Osteoblast (primary cell): ENCODE measurements around the gene KCNS1. TPM values are rescaled to one million over a fixed set of nuclear protein-coding genes. Genes with fewer than 3 reads are reported as not detected.

Experiments
- DNase-seq: peaks from one replicate; pipeline ENCODE4 v3.0.0; 2011; ENCODE audit warnings: low spot score, mixed read lengths; ENCODE audit not compliant: insufficient read length; ENCODE audit errors: missing footprints
- H2AFZ ChIP-seq: 2 replicates; pipeline ENCODE4 v1.6.0; 2011; ENCODE audit warnings: mild to moderate bottlenecking, low read length
- H3K27ac ChIP-seq: 2 replicates; pipeline ENCODE4 v1.5.1; 2011; ENCODE audit warnings: mild to moderate bottlenecking, low read depth, low read length, moderate library complexity
- H3K27me3 ChIP-seq: 2 replicates; pipeline ENCODE4 v1.6.0; 2012; ENCODE audit warnings: mild to moderate bottlenecking, control low read depth, inconsistent platforms, low read length, moderate library complexity; ENCODE audit not compliant: insufficient read depth
- H3K36me3 ChIP-seq: 2 replicates; pipeline ENCODE4 v1.5.1; 2011; ENCODE audit warnings: mild to moderate bottlenecking, low read length, control low read depth, moderate library complexity; ENCODE audit not compliant: insufficient read depth
- H3K4me1 ChIP-seq: 2 replicates; pipeline ENCODE4 v1.5.1; 2011; ENCODE audit warnings: mild to moderate bottlenecking, low read length, control low read depth, moderate library complexity; ENCODE audit not compliant: insufficient read depth
- H3K4me2 ChIP-seq: 2 replicates; pipeline ENCODE4 v1.6.0; 2011; ENCODE audit warnings: mild to moderate bottlenecking, low read length; ENCODE audit not compliant: insufficient read depth
- H3K4me3 ChIP-seq: fragments of 200-600 bp; sonication (generic); 3 replicates; pipeline ENCODE4 v1.5.1; 2012; ENCODE audit warnings: mild to moderate bottlenecking, low read length, inconsistent platforms; ENCODE audit not compliant: insufficient read depth
- H3K79me2 ChIP-seq: 2 replicates; pipeline ENCODE4 v1.6.0; 2012; ENCODE audit warnings: mild to moderate bottlenecking, low read length, control low read depth, inconsistent platforms; ENCODE audit not compliant: insufficient read depth
- H3K9me3 ChIP-seq: 2 replicates; pipeline ENCODE4 v1.5.1; 2011; ENCODE audit warnings: low read depth, low read length, control low read depth
- H4K20me1 ChIP-seq: 2 replicates; pipeline ENCODE4 v1.6.0; 2012; ENCODE audit warnings: mild to moderate bottlenecking, low read length, control low read depth; ENCODE audit not compliant: insufficient read depth
- total RNA-seq: library from RNA; depleted of rRNA; stranded (reverse); fragments of >200 nt; gene quantifications from 2 replicates; pipeline ENCODE4 v1.2.3, GENCODE V29; 2012
- TF ChIP-seq, protein P1 (sequence below): IDR thresholded peaks from 2 replicates; pipeline ENCODE4 v1.5.1; 2011; ENCODE audit warnings: mild to moderate bottlenecking, low read depth, low read length, moderate library complexity; ENCODE audit errors: extremely low read depth

The KCNS1 gene
- total RNA-seq, 1 donor, result 1.1 TPM

DNA sequence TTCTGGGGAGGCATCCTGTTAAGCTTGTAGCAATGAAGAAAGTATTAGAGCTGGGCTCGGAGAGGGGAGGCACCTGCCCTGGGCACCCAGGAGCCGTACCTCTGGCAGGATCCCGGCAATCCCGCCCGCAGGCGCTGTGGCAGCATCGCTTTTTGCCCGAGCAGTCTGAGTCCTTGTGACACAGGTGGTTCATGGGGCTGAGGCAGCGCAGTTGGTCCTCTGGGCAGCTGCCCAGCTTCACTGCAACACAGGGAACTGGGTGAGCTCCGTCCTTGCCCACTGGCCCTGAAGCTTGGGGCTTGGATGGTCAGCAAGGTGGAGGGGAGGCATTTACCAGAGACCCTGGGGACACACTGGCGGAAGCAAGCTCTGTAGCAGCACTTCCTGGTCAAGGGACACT lies 9.4 kb upstream of the KCNS1 start:
- H3K4me2 ChIP-seq, result no peak overlapping the region
- no peaks in the 10 kb centered on the region for H3K9me3 ChIP-seq
- H3K27ac ChIP-seq, result no peak overlapping the region
- H3K4me1 ChIP-seq, result peaks cover 1% of the 10 kb centered on the region
- DNase-seq, result no peak
- no peaks in the 10 kb centered on the region for H3K36me3 ChIP-seq
- H4K20me1 ChIP-seq, result no peaks in the 10 kb centered on the region
- TF ChIP-seq, protein P1, sequence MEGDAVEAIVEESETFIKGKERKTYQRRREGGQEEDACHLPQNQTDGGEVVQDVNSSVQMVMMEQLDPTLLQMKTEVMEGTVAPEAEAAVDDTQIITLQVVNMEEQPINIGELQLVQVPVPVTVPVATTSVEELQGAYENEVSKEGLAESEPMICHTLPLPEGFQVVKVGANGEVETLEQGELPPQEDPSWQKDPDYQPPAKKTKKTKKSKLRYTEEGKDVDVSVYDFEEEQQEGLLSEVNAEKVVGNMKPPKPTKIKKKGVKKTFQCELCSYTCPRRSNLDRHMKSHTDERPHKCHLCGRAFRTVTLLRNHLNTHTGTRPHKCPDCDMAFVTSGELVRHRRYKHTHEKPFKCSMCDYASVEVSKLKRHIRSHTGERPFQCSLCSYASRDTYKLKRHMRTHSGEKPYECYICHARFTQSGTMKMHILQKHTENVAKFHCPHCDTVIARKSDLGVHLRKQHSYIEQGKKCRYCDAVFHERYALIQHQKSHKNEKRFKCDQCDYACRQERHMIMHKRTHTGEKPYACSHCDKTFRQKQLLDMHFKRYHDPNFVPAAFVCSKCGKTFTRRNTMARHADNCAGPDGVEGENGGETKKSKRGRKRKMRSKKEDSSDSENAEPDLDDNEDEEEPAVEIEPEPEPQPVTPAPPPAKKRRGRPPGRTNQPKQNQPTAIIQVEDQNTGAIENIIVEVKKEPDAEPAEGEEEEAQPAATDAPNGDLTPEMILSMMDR, result no peak
- H3K79me2 ChIP-seq, result no peaks in the 10 kb centered on the region
- no peak overlapping the region for H2AFZ ChIP-seq
- H3K4me3 ChIP-seq, result no peak overlapping the region
- peaks cover 5% of the 10 kb centered on the region for H3K27me3 ChIP-seq

DNA sequence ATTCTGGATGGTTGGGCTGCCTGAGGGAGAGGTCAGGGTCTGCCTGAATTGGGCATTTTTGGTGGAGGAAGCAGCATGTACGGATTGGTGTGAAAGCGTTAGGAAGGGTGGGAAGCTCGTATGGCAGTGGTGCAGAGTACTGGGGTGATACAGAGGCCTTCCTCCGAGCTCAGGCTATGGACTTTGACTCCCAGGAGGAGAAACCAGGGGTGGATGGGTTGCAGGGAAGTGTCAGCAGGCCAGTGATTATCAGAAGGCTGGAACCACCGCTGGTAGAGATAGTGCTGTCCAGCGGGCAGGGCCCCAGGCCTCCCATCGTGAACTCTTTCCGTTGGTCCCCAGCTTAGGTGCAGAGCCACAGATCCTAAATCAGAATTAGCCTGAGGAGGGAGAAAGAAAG lies 8.7 kb upstream of the KCNS1 start:
- H2AFZ ChIP-seq, result no peak overlapping the region
- no peak overlapping the region for H3K4me3 ChIP-seq
- H3K27ac ChIP-seq, result no peak overlapping the region
- no peak overlapping the region for H3K4me2 ChIP-seq
- H3K79me2 ChIP-seq, result no peaks in the 10 kb centered on the region
- H3K27me3 ChIP-seq, result no peaks in the 10 kb centered on the region
- H3K4me1 ChIP-seq, result peaks cover 8% of the 10 kb centered on the region
- TF ChIP-seq, protein P1, result no peak
- H3K36me3 ChIP-seq, result no peaks in the 10 kb centered on the region
- H4K20me1 ChIP-seq, result no peaks in the 10 kb centered on the region
- DNase-seq, result peak; percentile 60
- H3K9me3 ChIP-seq, result no peaks in the 10 kb centered on the region

DNA sequence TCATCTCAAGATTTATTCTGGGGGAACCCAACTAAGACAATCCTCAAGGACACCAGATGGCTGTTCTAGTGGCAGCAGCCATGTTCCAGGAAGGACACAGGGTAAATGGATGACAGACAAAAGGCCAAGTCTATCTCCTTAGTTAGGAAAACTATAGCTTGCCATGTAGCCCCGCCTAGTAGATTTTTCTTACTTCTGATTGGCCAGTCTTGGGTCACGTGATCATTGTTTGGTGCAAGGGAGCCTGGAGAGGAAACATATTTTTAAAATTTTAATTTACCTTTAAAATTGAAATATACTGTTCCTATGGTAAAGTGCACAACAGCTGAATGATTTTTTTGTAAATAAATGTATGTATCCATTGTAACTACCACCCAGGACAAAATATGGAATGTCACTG lies 4.4 kb upstream of the KCNS1 start:
- Histone ChIP-seq H3K4me1 (peaks cover 19% of the 10 kb centered on the region), H3K27ac (peak overlapping the region; percentile 21), H3K4me3 (no peak overlapping the region), H3K9me3 (no peaks in the 10 kb centered on the region), H3K79me2 (no peaks in the 10 kb centered on the region), H4K20me1 (no peaks in the 10 kb centered on the region), H3K4me2 (peak overlapping the region; percentile 52), H2AFZ (no peak overlapping the region), H3K27me3 (no peaks in the 10 kb centered on the region), H3K36me3 (no peaks in the 10 kb centered on the region)
- DNase-seq, result no peak
- TF ChIP-seq, protein P1, result no peak

DNA sequence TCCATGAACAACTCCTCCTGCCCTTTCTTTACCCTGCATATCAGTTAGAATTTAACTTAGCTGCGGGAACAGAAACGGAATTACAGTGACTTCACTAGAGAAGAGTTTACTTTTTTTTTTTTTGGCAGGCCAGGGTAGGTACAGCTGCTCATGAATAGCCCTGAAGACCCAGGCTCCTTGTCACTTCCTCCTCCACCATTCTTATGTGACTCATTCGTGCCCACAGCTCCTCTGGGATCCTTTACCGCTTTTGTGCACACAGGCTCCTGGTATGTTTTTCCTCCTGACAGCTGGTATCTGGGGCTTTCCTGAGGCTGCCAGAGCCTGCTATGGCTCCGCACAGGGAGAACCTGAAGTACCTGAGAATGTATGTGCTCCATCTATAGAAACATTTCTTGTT lies 3.9 kb upstream of the KCNS1 start:
- no peaks in the 10 kb centered on the region for H3K36me3 ChIP-seq
- TF ChIP-seq, protein P1, result no peak
- H3K79me2 ChIP-seq, result no peaks in the 10 kb centered on the region
- no peak overlapping the region for H3K4me3 ChIP-seq
- peak overlapping the region; percentile 36 for H3K27ac ChIP-seq
- DNase-seq, result peak; percentile 97
- H3K27me3 ChIP-seq, result no peaks in the 10 kb centered on the region
- no peaks in the 10 kb centered on the region for H3K9me3 ChIP-seq
- H3K4me1 ChIP-seq, result peaks cover 19% of the 10 kb centered on the region
- H4K20me1 ChIP-seq, result no peaks in the 10 kb centered on the region
- no peak overlapping the region for H2AFZ ChIP-seq
- peak overlapping the region; percentile 52 for H3K4me2 ChIP-seq
